HUES48 (cell line): ENCODE data around the gene PC.

Experiments used
- H3K27ac ChIP-seq: one replicate; pipeline ENCODE4 v1.7.0; 2013; ENCODE audit warnings: low read depth, low read length, inconsistent platforms
- H3K27me3 ChIP-seq: 2 replicates; pipeline ENCODE4 v1.6.1; 2013; ENCODE audit warnings: mild to moderate bottlenecking, low read length; ENCODE audit not compliant: control insufficient read depth, insufficient read depth
- H3K36me3 ChIP-seq: 2 replicates; pipeline ENCODE4 v1.6.1; 2013; ENCODE audit warnings: low read length; ENCODE audit not compliant: control insufficient read depth, insufficient read depth
- H3K4me1 ChIP-seq: 2 replicates; pipeline ENCODE4 v1.6.1; 2013; ENCODE audit warnings: mild to moderate bottlenecking, low read length; ENCODE audit not compliant: control insufficient read depth, insufficient read depth
- H3K4me3 ChIP-seq: 2 replicates; pipeline ENCODE4 v1.5.1; 2013; ENCODE audit warnings: mild to moderate bottlenecking, low read depth, low read length
- H3K9ac ChIP-seq: 2 replicates; pipeline ENCODE4 v1.6.1; 2013; ENCODE audit warnings: mild to moderate bottlenecking, low read depth, low read length, moderate library complexity
- H3K9me3 ChIP-seq: 2 replicates; pipeline ENCODE4 v1.6.1; 2013; ENCODE audit warnings: low read length; ENCODE audit not compliant: control insufficient read depth, insufficient read depth

PC gene

GRCh38 chr11:66870616-66871520 is 87.3 kb downstream of the PC start:
- Histone ChIP-seq H3K4me1 (peaks cover 5% of the 10 kb centered on the region), H3K27ac (no peak overlapping the region), H3K27me3 (no peaks in the 10 kb centered on the region), H3K9me3 (no peaks in the 10 kb centered on the region), H3K36me3 (peaks cover 2% of the 10 kb centered on the region; the same call in 1 of the 2 replicates), H3K4me3 (no peak overlapping the region), H3K9ac (no peak overlapping the region)

- Histone ChIP-seq H3K9me3 (no peaks in the 10 kb centered on the region), H3K4me1 (peaks cover 5% of the 10 kb centered on the region), H3K9ac (no peak overlapping the region), H3K4me3 (no peak overlapping the region), H3K36me3 (peaks cover 2% of the 10 kb centered on the region; the same call in 1 of the 2 replicates), H3K27me3 (no peaks in the 10 kb centered on the region), H3K27ac (no peak overlapping the region)
Observed at GRCh38 chr11:66870131-66870530, 88.1 kb downstream of the PC start.

DNA sequence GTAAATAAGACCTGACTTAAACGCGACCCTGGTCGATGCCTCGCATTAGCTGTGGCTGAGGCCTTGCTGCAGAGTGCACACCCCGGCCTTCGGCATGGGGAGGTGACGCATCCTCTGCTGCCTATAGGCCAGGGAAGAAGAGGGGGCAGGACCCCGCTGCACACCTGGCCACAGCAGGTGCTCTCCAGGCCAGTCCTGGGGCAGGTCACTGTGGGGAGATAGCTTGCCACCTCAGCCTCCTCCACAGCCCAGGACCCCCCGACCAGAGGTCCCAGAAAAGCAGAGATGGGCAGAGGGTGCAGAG is 88.7 kb downstream of the PC start:
- no peak overlapping the region for H3K4me3 ChIP-seq
- peaks cover 5% of the 10 kb centered on the region for H3K4me1 ChIP-seq
- no peaks in the 10 kb centered on the region for H3K27me3 ChIP-seq
- no peak overlapping the region for H3K9ac ChIP-seq
- H3K27ac ChIP-seq: no peak overlapping the region
- peaks cover 2% of the 10 kb centered on the region; the same call in 1 of the 2 replicates for H3K36me3 ChIP-seq
- no peaks in the 10 kb centered on the region for H3K9me3 ChIP-seq

GRCh38 chr11:66868726-66869566 is 89.2 kb downstream of the PC start:
- Histone ChIP-seq H3K36me3 (peaks cover 2% of the 10 kb centered on the region; the same call in 1 of the 2 replicates), H3K27me3 (no peaks in the 10 kb centered on the region), H3K4me1 (peaks cover 5% of the 10 kb centered on the region), H3K27ac (no peak overlapping the region), H3K9me3 (no peaks in the 10 kb centered on the region), H3K9ac (no peak overlapping the region), H3K4me3 (no peak overlapping the region)

DNA sequence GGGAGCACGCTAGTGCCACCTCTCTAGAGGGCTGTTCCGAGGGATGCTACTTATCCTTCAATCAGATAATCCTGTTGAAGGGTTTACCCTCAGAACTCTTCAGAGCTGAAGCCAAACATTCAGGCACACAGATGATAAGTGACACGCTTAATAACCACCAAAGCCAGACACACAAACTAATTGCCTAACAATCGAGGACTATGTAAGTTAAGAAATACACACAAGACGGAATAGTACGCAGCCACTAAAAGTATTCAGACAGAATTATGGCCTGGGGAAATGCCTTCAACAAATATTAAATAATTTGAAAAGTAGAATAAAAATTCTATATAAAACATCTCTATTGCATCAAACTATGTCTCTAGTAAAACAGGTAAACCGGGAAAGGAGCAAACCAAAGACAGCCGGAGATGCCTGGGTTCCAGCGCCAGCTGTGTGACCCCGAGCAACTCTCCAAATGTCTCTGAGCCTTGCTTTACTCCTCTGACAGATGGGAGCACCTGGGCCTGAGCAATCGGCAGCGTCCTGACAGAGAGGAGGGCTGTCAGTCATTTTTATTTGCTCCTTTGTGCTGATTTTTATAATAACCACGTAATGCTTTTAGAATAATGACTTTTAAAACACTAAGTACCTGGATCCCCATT is 90.0 kb downstream of the PC start:
- Histone ChIP-seq H3K4me3 (no peak overlapping the region), H3K4me1 (peaks cover 5% of the 10 kb centered on the region), H3K9me3 (no peaks in the 10 kb centered on the region), H3K36me3 (peaks cover 2% of the 10 kb centered on the region; the same call in 1 of the 2 replicates), H3K27me3 (no peaks in the 10 kb centered on the region), H3K9ac (no peak overlapping the region), H3K27ac (no peak overlapping the region)

GRCh38 chr11:66867425-66868040 is 90.7 kb downstream of the PC start:
- Histone ChIP-seq H3K4me1 (peaks cover 5% of the 10 kb centered on the region), H3K9ac (no peak overlapping the region), H3K4me3 (no peak overlapping the region), H3K9me3 (no peaks in the 10 kb centered on the region), H3K27me3 (no peaks in the 10 kb centered on the region), H3K27ac (no peak overlapping the region), H3K36me3 (peaks cover 2% of the 10 kb centered on the region; the same call in 1 of the 2 replicates)

- Histone ChIP-seq H3K9ac (no peak overlapping the region), H3K9me3 (no peaks in the 10 kb centered on the region), H3K4me3 (no peak overlapping the region), H3K27ac (no peak overlapping the region), H3K27me3 (no peaks in the 10 kb centered on the region), H3K4me1 (peaks cover 5% of the 10 kb centered on the region), H3K36me3 (peaks cover 2% of the 10 kb centered on the region; the same call in 1 of the 2 replicates)
Observed at GRCh38 chr11:66866511-66866986, 91.6 kb downstream of the PC start.

DNA sequence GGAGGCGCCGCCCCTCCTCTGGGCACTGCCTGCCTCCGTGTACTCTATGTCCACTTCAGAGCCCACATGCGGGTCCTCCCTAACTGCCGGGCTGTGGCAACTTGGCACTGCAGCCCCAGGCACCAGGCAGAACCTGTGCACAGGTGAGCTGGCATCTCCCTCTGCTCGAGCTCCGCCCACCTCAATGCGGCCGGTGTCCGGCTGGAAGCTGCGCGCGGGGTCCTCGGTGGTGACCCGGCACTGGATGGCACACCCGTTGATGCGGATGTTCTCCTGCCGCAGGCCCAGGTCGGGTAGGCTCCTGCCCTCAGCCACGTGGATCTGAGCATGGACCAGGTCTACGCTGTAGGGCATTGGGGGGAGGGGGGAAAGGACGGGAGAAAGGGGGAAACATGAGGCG is 92.2 kb downstream of the PC start:
- Histone ChIP-seq H3K36me3 (no peaks in the 10 kb centered on the region; the same call in 1 of the 2 replicates), H3K9me3 (no peaks in the 10 kb centered on the region), H3K4me3 (no peak overlapping the region), H3K27ac (no peak overlapping the region), H3K9ac (no peak overlapping the region), H3K27me3 (no peaks in the 10 kb centered on the region), H3K4me1 (peaks cover 5% of the 10 kb centered on the region)

GRCh38 chr11:66864924-66865697 is 93.1 kb downstream of the PC start:
- no peaks in the 10 kb centered on the region for H3K27me3 ChIP-seq

More at GRCh38 chr11:66864924-66865697, 93.1 kb downstream of the PC start:
- no peaks in the 10 kb centered on the region for H3K9me3 ChIP-seq
- no peaks in the 10 kb centered on the region; the same call in none of the 2 replicates for H3K36me3 ChIP-seq
- no peak overlapping the region for H3K27ac ChIP-seq
- no peak overlapping the region for H3K9ac ChIP-seq
- H3K4me3 ChIP-seq: no peak overlapping the region
- H3K4me1 ChIP-seq: peaks cover 5% of the 10 kb centered on the region
